ENCODE measurements around the gene CCN6. TPM values are rescaled to one million over a fixed set of nuclear protein-coding genes. Genes with fewer than 3 reads are reported as not detected.

CCN6 gene
- total RNA-seq (not detected), polyA plus RNA-seq (under 1 TPM in 1 of 2 donors, not detected in 1; 0.13 TPM), total RNA-seq (not detected)

DNA sequence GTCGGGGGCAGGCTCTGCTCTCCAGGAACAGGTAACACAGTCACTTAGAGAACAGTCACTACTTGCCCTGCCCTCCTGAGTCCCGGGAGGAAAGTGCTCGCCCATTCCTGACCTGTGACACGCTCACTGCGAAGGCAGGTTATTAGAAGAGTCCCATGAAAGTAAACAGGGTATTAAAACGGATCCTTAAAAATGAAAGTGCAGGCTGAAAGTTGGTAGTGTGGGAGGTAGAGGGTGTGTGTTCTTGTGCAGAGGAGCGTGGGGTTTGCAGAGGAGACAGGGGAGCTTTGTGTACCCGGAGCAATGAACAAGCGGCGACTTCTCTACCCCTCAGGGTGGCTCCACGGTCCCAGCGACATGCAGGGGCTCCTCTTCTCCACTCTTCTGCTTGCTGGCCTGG lies at the start of gene CCN6:
CCN6 (plus strand) TSS at position 104 of the 400 bp plus-strand sequence; CDS start at position 358, 254 bp downstream.
- H3K9me3 ChIP-seq (ENCODE audit: control insufficient read depth in 2 of 3, low read length in 3 of 3) = no peaks in the 10 kb centered on the region
- DNase-seq (no peak), ATAC-seq (no peak)
- Mint-ChIP-seq H3K27me3 (peaks cover 0 to 12% (median 4%) of the 10 kb centered on the region in 5 donors), H3K36me3 (no peaks in the 10 kb centered on the region), H3K9me3 (peaks cover 0 to 1% (median 0%) of the 10 kb centered on the region in 11 donors), H3K4me3 (no peak within 1 kb of the TSS), H3K4me1 (peaks cover 0 to 5% (median 0%) of the 10 kb centered on the region in 7 donors), H3K27ac (peak within 1 kb of the TSS in 1 of 9 donors; percentile 4)
- no peaks in the 10 kb centered on the region for H3K36me3 ChIP-seq (ENCODE audit: control insufficient read depth in 2 of 3, insufficient read depth in 3 of 3, low read length in 3 of 3)
- H3K27me3 ChIP-seq (ENCODE audit: control insufficient read depth in 2 of 2, insufficient read depth in 2 of 2, low read length in 2 of 2) = no peaks in the 10 kb centered on the region
- no peak within 1 kb of the TSS for H3K4me3 ChIP-seq (ENCODE audit: low read length)
- H3K4me1 ChIP-seq (ENCODE audit: control insufficient read depth in 2 of 2, insufficient read depth in 2 of 2, low read length in 2 of 2) = no peaks in the 10 kb centered on the region
- ChIA-PET CTCF (no interaction called here), POLR2A (interaction anchor here (1.2 kb wide), 1 partner anchor 9 kb away, joined by 3 read pairs; no protein-coding TSS in a partner anchor)
- intact Hi-C loops (cut with micrococcal nuclease) = no loop called here
- H3K27ac ChIP-seq (ENCODE audit: low read depth, low read length) = no peak within 1 kb of the TSS

DNA sequence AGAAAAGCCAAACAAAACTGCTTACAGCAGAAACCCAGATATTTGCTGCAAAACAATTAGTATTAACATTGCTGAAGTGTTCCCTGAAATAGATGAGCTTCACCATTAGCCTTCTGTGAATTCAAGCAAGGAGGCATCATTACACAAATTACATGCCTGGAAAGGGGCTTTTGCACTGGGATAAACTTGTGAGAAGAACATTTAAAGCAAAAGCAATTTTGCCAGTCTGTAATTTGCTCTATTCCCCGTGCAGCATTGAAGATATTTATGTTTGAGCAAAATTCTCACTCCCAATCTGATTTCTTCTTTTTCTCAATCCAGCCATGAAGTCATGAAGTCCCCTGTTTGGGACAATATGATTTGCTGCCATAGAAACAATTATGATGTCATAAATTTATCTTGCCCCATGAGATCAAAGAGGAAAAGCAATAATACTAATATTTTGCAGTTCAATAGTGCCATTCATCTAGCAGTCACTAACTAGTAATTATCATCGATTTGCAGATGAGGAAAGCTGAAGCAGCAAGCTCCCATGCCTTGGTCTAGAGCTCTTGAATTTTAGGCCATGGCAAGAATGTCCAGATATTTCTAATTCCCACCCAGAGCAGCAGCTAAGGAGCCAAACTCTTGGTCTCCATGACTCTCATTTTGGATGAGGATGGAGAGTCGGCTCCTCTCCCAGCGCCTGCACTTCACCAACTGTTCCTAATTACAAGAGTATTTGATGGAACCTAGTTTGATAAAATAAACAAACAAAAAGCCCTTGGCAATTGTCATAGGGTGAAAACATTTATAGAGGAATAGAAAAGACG lies 49.5 kb upstream of the CCN6 start:
- ChIA-PET CTCF (interaction anchor here (0.6 to 2.0 kb wide), 4 partner anchors 10 to 46 kb away, joined by 3 to 6 read pairs (median 4); no protein-coding TSS in a partner anchor), POLR2A (interaction anchor here (0.6 kb wide), 1 partner anchor 19 kb away, joined by 3 read pairs; no protein-coding TSS in a partner anchor)
- peaks cover 0 to 2% (median 0%) of the 10 kb centered on the region in 11 donors for H3K9me3 Mint-ChIP-seq
- no peak overlapping the region for H3K27ac ChIP-seq (ENCODE audit: low read depth, low read length)
- intact Hi-C loops (cut with micrococcal nuclease) = no loop called here
- DNase-seq (no peak), ATAC-seq (no peak)
- H3K36me3 ChIP-seq (ENCODE audit: control insufficient read depth in 2 of 3, insufficient read depth in 3 of 3, low read length in 3 of 3) = no peaks in the 10 kb centered on the region
- no peak overlapping the region for H3K4me3 Mint-ChIP-seq
- H3K4me1 ChIP-seq (ENCODE audit: control insufficient read depth in 2 of 2, insufficient read depth in 2 of 2, low read length in 2 of 2) = no peaks in the 10 kb centered on the region
- H3K27me3 ChIP-seq (ENCODE audit: control insufficient read depth in 2 of 2, insufficient read depth in 2 of 2, low read length in 2 of 2) = no peaks in the 10 kb centered on the region
- H3K4me1 Mint-ChIP-seq = peaks cover 7 to 12% (median 8%) of the 10 kb centered on the region in 7 donors
- no peaks in the 10 kb centered on the region for H3K36me3 Mint-ChIP-seq
- peak overlapping the region in 1 of 9 donors; percentile 72 for H3K27ac Mint-ChIP-seq
- no peaks in the 10 kb centered on the region for H3K27me3 Mint-ChIP-seq
- no peak overlapping the region for H3K4me3 ChIP-seq (ENCODE audit: low read length)
- H3K9me3 ChIP-seq (ENCODE audit: control insufficient read depth in 2 of 3, low read length in 3 of 3) = no peaks in the 10 kb centered on the region

DNA sequence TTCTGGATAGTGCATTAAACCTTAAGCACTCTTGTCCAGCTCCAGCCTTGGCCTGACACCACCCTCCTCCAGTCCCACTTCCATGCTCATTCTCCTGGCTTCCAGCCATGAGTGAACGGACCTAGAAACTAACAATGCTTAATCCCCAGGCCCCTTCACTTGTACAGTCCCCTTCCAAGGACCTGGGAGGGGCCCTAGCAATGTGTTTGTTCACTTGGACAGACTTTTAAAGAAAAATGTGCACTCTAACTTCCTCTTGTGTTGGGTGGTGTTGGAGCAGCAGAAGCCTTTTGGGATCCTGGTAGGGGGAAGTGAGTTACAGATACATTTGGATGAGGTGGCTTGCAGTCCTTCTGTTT lies 48.9 kb upstream of the CCN6 start:
- Mint-ChIP-seq H3K9me3 (peaks cover 0 to 2% (median 0%) of the 10 kb centered on the region in 11 donors), H3K4me1 (peaks cover 7 to 12% (median 8%) of the 10 kb centered on the region in 7 donors), H3K4me3 (no peak overlapping the region), H3K36me3 (no peaks in the 10 kb centered on the region), H3K27ac (peak overlapping the region in 1 of 9 donors; percentile 32), H3K27me3 (no peaks in the 10 kb centered on the region)
- H3K27ac ChIP-seq (ENCODE audit: low read depth, low read length) = no peak overlapping the region
- no peaks in the 10 kb centered on the region for H3K4me1 ChIP-seq (ENCODE audit: control insufficient read depth in 2 of 2, insufficient read depth in 2 of 2, low read length in 2 of 2)
- ATAC-seq = no peak
- no peaks in the 10 kb centered on the region for H3K36me3 ChIP-seq (ENCODE audit: control insufficient read depth in 2 of 3, insufficient read depth in 3 of 3, low read length in 3 of 3)
- H3K4me3 ChIP-seq (ENCODE audit: low read length) = no peak overlapping the region
- ChIA-PET CTCF (interaction anchor here (0.6 to 2.0 kb wide), 4 partner anchors 10 to 45 kb away, joined by 3 to 6 read pairs (median 4); no protein-coding TSS in a partner anchor), POLR2A (no interaction called here)
- H3K27me3 ChIP-seq (ENCODE audit: control insufficient read depth in 2 of 2, insufficient read depth in 2 of 2, low read length in 2 of 2) = no peaks in the 10 kb centered on the region
- intact Hi-C loops (cut with micrococcal nuclease) = no loop called here
- no peak for DNase-seq
- no peaks in the 10 kb centered on the region for H3K9me3 ChIP-seq (ENCODE audit: control insufficient read depth in 2 of 3, low read length in 3 of 3)

DNA sequence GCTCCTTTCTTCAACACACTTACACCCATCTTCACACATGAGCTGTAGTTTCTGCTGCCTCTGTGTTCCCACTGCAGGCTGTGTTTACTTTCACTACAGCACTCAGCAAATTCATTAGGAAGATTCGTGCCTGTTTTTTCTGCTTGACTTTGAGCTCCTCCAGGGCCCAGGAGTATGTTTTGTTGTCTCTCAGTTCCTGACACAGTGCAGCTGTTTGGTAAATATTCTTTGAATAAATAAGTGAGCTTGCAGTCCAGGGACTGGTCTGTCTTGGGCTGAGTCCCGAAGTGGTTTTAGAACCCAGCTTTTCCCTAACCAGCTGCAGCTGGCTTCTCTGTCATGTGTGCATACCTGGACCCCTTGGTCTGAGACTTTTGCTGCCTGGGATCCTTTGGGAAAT lies 46.6 kb upstream of the CCN6 start:
- Mint-ChIP-seq H3K27ac (no peak overlapping the region), H3K4me1 (peaks cover 11 to 22% (median 18%) of the 10 kb centered on the region in 7 donors), H3K4me3 (no peak overlapping the region), H3K27me3 (no peaks in the 10 kb centered on the region), H3K9me3 (peaks cover 0 to 2% (median 0%) of the 10 kb centered on the region in 11 donors), H3K36me3 (no peaks in the 10 kb centered on the region)
- ChIA-PET CTCF (interaction anchor here (0.5 to 13.0 kb wide), 7 partner anchors 9 to 297 kb away, joined by 3 to 339 read pairs (median 9); no protein-coding TSS in a partner anchor), POLR2A (interaction anchor here (0.6 to 12.4 kb wide), 3 partner anchors 33 to 240 kb away, joined by 3 to 175 read pairs (median 3); no protein-coding TSS in a partner anchor)
- Histone ChIP-seq H3K36me3 (ENCODE audit: control insufficient read depth in 2 of 3, insufficient read depth in 3 of 3, low read length in 3 of 3) (no peaks in the 10 kb centered on the region), H3K27me3 (ENCODE audit: control insufficient read depth in 2 of 2, insufficient read depth in 2 of 2, low read length in 2 of 2) (no peaks in the 10 kb centered on the region), H3K9me3 (ENCODE audit: control insufficient read depth in 2 of 3, low read length in 3 of 3) (no peaks in the 10 kb centered on the region), H3K4me1 (ENCODE audit: control insufficient read depth in 2 of 2, insufficient read depth in 2 of 2, low read length in 2 of 2) (no peaks in the 10 kb centered on the region), H3K4me3 (ENCODE audit: low read length) (no peak overlapping the region), H3K27ac (ENCODE audit: low read depth, low read length) (no peak overlapping the region)
- ATAC-seq (no peak), DNase-seq (no peak)
- intact Hi-C loops (cut with micrococcal nuclease) = no loop called here

DNA sequence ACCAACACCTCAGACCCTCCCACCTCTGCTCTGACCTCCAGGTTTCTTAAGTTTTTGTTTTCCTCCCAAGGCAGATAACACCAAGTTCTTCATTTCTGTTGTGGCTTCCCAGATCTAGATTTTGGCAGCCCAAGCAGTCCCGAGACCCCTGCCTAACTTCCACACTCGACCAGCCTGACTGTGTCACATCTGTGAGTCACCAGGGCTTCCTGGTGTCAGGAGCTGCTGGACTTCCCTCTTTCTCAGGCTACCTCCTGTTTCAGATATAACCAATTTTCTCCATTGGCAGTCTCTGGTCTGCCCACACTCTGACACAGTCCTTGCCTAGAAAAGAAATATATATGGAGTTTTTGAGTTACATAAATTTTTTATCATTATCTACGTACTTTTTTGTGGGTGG lies 46.1 kb upstream of the CCN6 start:
- no peaks in the 10 kb centered on the region for H3K4me1 ChIP-seq (ENCODE audit: control insufficient read depth in 2 of 2, insufficient read depth in 2 of 2, low read length in 2 of 2)
- intact Hi-C loops (cut with micrococcal nuclease) = no loop called here
- H3K27me3 ChIP-seq (ENCODE audit: control insufficient read depth in 2 of 2, insufficient read depth in 2 of 2, low read length in 2 of 2) = no peaks in the 10 kb centered on the region
- DNase-seq (no peak), ATAC-seq (peak; percentile 85)
- Mint-ChIP-seq H3K27me3 (no peaks in the 10 kb centered on the region), H3K27ac (peak overlapping the region in 3 of 9 donors; percentile 8 to 53 (median 41)), H3K9me3 (peaks cover 0 to 2% (median 0%) of the 10 kb centered on the region in 11 donors), H3K4me1 (peaks cover 11 to 21% (median 18%) of the 10 kb centered on the region in 7 donors), H3K4me3 (no peak overlapping the region), H3K36me3 (no peaks in the 10 kb centered on the region)
- ChIA-PET CTCF (interaction anchor here (0.5 to 13.0 kb wide), 11 partner anchors 9 to 679 kb away, joined by 3 to 339 read pairs (median 6); no protein-coding TSS in a partner anchor), POLR2A (interaction anchor here (0.6 to 12.4 kb wide), 4 partner anchors 33 to 305 kb away, joined by 3 to 175 read pairs (median 4); no protein-coding TSS in a partner anchor)
- H3K9me3 ChIP-seq (ENCODE audit: control insufficient read depth in 2 of 3, low read length in 3 of 3) = no peaks in the 10 kb centered on the region
- H3K36me3 ChIP-seq (ENCODE audit: control insufficient read depth in 2 of 3, insufficient read depth in 3 of 3, low read length in 3 of 3) = no peaks in the 10 kb centered on the region
- H3K27ac ChIP-seq (ENCODE audit: low read depth, low read length) = no peak overlapping the region
- H3K4me3 ChIP-seq (ENCODE audit: low read length) = no peak overlapping the region

DNA sequence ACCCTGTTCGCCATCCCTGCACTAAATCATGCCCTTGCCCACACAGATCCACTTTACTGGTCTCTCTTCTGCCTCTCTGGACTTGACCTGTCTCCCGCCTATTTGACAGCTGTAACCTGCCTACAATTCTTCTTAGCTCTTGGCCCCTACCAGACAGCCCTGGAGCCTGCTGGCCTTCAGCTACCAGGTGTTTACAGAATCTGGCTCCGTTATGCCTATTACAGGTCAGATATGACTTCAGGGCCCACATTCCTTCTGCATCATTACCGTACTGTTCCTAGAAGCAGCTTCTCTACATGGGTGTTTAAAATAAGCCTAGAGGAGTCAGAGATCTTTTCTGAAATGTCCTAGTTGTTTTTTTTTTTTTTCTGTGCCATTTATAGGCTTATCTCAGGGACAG lies 45.4 kb upstream of the CCN6 start:
- H3K4me3 Mint-ChIP-seq = no peak overlapping the region
- H3K27ac Mint-ChIP-seq = peak overlapping the region in 4 of 9 donors; percentile 8 to 76 (median 38)
- ATAC-seq (no peak), DNase-seq (no peak)
- no peaks in the 10 kb centered on the region for H3K27me3 Mint-ChIP-seq
- ChIA-PET POLR2A (interaction anchor here (0.7 to 12.4 kb wide), 3 partner anchors 32 to 306 kb away, joined by 3 to 175 read pairs (median 4); no protein-coding TSS in a partner anchor), CTCF (interaction anchor here (0.6 to 13.0 kb wide), 13 partner anchors 8 to 680 kb away, joined by 3 to 339 read pairs (median 5); no protein-coding TSS in a partner anchor)
- H3K4me3 ChIP-seq (ENCODE audit: low read length) = no peak overlapping the region
- intact Hi-C loops (cut with micrococcal nuclease) = no loop called here
- no peaks in the 10 kb centered on the region for H3K36me3 Mint-ChIP-seq
- peaks cover 0 to 2% (median 0%) of the 10 kb centered on the region in 11 donors for H3K9me3 Mint-ChIP-seq
- H3K4me1 Mint-ChIP-seq = peaks cover 10 to 18% (median 16%) of the 10 kb centered on the region in 7 donors
- no peaks in the 10 kb centered on the region for H3K27me3 ChIP-seq (ENCODE audit: control insufficient read depth in 2 of 2, insufficient read depth in 2 of 2, low read length in 2 of 2)
- no peaks in the 10 kb centered on the region for H3K4me1 ChIP-seq (ENCODE audit: control insufficient read depth in 2 of 2, insufficient read depth in 2 of 2, low read length in 2 of 2)
- no peak overlapping the region for H3K27ac ChIP-seq (ENCODE audit: low read depth, low read length)
- no peaks in the 10 kb centered on the region for H3K9me3 ChIP-seq (ENCODE audit: control insufficient read depth in 2 of 3, low read length in 3 of 3)
- H3K36me3 ChIP-seq (ENCODE audit: control insufficient read depth in 2 of 3, insufficient read depth in 3 of 3, low read length in 3 of 3) = no peaks in the 10 kb centered on the region
